Right cardiac atrium (tissue), 5 donors: ENCODE data around the gene RUNX1. TPM values are rescaled to one million over a fixed set of nuclear protein-coding genes. Genes with fewer than 3 reads are reported as not detected.
A peak's percentile ranks its signal among the peaks of the same experiment; 100 is the strongest.

Experiments
- ATAC-seq, 2 donors: fragments of 200-7000 bp; cut with Tn5 transposase; one replicate each; pipeline versions ENCODE4 v1.8.0 to v1.9.1; 2020; ENCODE audit warnings: moderate library complexity in 2 of 2, mild to moderate bottlenecking in 1 of 2
- DNase-seq, 3 donors: peaks; one replicate each; pipeline ENCODE4 v3.0.0-alpha.2; 2020
- H3K27ac ChIP-seq: one replicate; pipeline ENCODE4 v1.5.1; 2013; ENCODE audit warnings: mild to moderate bottlenecking, low read length, control low read depth, moderate library complexity
- H3K27me3 ChIP-seq: one replicate; pipeline ENCODE4 v1.6.1; 2013; ENCODE audit not compliant: control insufficient read depth, insufficient read depth
- H3K4me1 ChIP-seq: one replicate; pipeline ENCODE4 v1.6.1; 2013; ENCODE audit warnings: low read length; ENCODE audit not compliant: control insufficient read depth, insufficient read depth
- H3K4me3 ChIP-seq: one replicate; pipeline ENCODE4 v1.5.1; 2013; ENCODE audit warnings: low read length, control low read depth
- H3K9me3 ChIP-seq: one replicate; pipeline ENCODE4 v1.6.1; 2013; ENCODE audit warnings: low read length; ENCODE audit not compliant: control insufficient read depth
- WGBS: extraction: QIAGEN DNeasy Blood & Tissue Kit; methylation state at CpG from one replicate; pipeline ENCODE4 v1.1.7; 2013; 5-methylcytosine and 5-hydroxymethylcytosine counted together
- intact Hi-C, 4 donors: fragments of 100-400 bp; cut with DNase I; formaldehyde crosslinking; loops; one replicate each; pipeline versions ENCODE4 v1.11.0 to v1.14.0; 2022 to 2023
- polyA plus RNA-seq: library from polyadenylated mRNA; stranded (reverse); fragments of 200-250 nt; gene quantifications from one replicate; pipeline ENCODE4 v1.2.3, GENCODE V29; 2013
- total RNA-seq, 4 donors: library from RNA; stranded (reverse); fragmentation: NEBNext Ultra II Directional; extraction: Animal tissue kit (Norgen Biotek cat#: 25700); gene quantifications; one replicate each; pipeline ENCODE4 v1.2.1, GENCODE V29; 2021
- donor health status: healthy with polysubstance abuse.
- donor health status: DM: no; HTN: yes; CAD: no.
- donor health status: DM: no; HTN: no; CAD: no.
- donor health status: DM: no; HTN: yes; CAD: no; lungs with severe emphysema.
- donor health status: DM: yes; HTN: yes; CAD: no.

Gene RUNX1
- total and polyA plus RNA-seq, 5 donors: 0.81 to 17.6 (median 4.4) TPM

DNA sequence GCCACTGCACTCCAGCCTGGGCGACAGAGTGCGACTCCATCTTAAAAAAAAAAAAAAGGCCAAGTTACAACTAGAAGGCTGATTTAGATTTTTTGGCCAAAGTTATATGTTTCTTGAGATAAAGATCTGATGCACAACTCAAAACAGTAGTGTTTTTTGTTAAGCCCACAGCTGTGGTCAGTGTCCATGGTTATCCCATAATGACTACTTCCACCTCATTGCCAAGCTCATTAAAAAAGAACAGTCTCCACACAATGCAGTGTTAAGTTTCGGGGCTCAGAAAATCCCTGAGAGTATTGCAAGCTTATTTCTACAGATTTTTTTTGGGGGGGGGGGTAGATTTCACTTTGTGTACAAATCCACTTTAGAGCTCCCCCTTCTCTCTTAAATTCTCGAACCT, 120.5 kb downstream of the RUNX1 start:
- H3K27me3 ChIP-seq: no peaks in the 10 kb centered on the region
- WGBS: 81% methylated on average over 4 of the region's 4 CpGs

DNA sequence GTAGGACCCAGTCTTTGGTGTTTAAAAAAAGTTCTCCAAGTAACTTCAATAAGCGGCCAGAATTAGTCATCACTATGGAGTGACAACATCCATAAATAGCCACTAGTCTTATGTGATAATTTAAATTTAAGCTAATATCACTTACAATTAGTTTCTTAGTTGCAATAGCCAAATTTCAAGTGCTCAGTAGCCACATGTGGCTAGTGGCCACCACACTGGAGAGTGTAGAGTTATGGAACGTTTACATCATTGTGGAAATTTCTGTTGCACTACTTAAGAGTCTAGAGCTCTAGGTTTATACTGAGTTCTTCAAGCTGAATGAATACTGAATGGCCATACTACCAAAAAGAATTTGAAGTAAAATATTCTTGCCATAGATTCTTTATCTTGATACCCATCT, 121.1 kb downstream of the RUNX1 start:
- H3K27me3 ChIP-seq: no peaks in the 10 kb centered on the region
- no peak for DNase-seq
- no peaks in the 10 kb centered on the region for H3K4me1 ChIP-seq
- H3K9me3 ChIP-seq: no peaks in the 10 kb centered on the region
- intact Hi-C loops: no loop called here
- WGBS: 77% methylated on average over 2 of the region's 2 CpGs
- no peak for ATAC-seq
- no peak overlapping the region for H3K4me3 ChIP-seq
- no peak overlapping the region for H3K27ac ChIP-seq

More for the DNA sequence above, 120.5 kb downstream of the RUNX1 start:
- intact Hi-C loops: no loop called here
- Histone ChIP-seq H3K27ac (no peak overlapping the region), H3K4me3 (no peak overlapping the region), H3K4me1 (no peaks in the 10 kb centered on the region), H3K9me3 (no peaks in the 10 kb centered on the region)
- no peak for DNase-seq
- no peak for ATAC-seq

DNA sequence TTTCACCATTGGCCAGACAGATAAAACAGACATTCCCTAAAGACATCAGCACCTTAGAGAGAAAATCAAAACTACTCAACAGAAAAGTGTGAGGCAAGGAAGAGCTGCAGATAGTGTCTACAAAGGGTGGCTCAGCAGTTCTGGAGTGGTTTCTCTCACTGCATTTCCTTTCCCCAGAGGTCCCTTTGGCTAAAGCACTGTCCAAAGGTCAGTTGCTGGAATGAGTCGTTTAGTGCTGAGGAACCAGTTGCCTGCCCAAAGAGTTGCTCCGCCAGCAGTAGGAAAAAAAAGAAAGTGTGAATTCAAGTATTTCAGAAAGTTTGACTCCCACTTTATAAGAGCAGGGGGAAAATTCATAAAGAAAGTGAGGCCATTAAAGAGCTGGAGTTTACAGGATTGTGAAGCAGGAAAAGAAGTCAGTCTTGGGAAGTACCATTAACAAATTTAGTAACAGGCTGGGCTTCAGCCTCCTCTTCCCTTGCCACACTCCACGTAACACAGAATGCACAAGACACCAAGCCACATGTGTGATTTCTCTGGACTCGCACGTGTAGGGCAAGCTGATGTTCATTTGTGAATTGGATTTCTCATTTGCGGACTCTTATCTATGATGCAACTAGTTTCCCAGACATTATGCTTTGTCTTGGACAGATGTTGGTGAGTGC, 122.2 kb downstream of the RUNX1 start:
- WGBS: 55% methylated on average over 6 of the region's 6 CpGs

DNA sequence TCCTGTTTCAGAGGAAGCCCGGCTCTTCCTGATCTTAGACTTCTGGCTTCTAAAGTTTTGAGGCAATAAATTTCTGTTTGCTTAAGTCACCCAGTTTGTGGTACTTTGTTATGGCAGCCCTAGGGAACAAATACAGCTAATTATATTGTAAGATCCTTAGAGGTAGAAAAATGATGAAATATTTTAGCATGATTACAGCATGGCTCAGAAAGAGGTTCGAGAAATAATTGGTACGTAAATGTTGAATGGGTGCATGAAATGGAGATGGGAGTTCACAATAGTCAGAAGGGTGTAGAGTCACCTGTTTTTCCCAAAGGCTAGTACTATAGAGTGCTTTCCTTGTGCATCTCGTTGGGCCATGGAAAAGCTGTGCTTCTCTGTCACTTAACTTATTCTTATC, 123.5 kb downstream of the RUNX1 start:
- Histone ChIP-seq H3K27me3 (no peaks in the 10 kb centered on the region), H3K4me1 (no peaks in the 10 kb centered on the region), H3K9me3 (no peaks in the 10 kb centered on the region), H3K4me3 (no peak overlapping the region), H3K27ac (no peak overlapping the region)
- intact Hi-C loops: no loop called here
- ATAC-seq: no peak
- 65% methylated on average over 4 of the region's 4 CpGs for WGBS
- DNase-seq: no peak

More for the DNA sequence above, 122.2 kb downstream of the RUNX1 start:
- no peak overlapping the region for H3K4me3 ChIP-seq
- H3K27ac ChIP-seq: no peak overlapping the region
- no peaks in the 10 kb centered on the region for H3K27me3 ChIP-seq
- H3K9me3 ChIP-seq: no peaks in the 10 kb centered on the region
- no peaks in the 10 kb centered on the region for H3K4me1 ChIP-seq
- DNase-seq (no peak), ATAC-seq (peak; percentile 54 to 59)
- intact Hi-C loops: no loop called here

DNA sequence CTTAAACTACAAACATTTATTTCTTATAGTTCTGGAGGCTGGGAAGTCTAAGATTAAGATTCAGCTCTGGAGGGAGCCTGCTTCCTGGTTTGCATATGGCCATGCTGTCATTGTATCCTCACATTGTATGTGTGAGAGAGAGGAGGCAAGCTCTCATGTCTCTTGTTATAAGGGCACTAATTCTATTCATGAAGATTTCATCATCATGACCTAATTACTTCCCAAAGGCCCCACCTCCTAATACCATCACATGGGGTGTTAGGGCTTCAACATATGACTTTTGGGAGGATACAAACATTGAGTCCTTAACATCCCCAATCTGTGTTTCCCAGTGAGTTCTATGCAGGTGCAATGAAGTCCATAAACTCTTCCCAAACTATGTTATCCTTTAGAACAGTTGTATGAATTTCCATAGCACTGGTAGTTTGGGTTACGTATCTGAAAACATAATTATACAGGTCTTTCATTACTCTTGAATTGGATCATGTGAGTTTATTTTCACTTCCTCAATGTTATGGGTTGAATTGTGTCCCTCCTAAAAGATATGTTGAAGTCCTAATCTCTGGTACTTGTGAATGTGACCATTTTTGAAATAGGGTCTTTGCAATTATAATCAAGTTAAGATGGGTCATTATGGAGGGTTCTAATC, 124.2 kb downstream of the RUNX1 start:
- no peak for ATAC-seq
- no peaks in the 10 kb centered on the region for H3K27me3 ChIP-seq

DNA sequence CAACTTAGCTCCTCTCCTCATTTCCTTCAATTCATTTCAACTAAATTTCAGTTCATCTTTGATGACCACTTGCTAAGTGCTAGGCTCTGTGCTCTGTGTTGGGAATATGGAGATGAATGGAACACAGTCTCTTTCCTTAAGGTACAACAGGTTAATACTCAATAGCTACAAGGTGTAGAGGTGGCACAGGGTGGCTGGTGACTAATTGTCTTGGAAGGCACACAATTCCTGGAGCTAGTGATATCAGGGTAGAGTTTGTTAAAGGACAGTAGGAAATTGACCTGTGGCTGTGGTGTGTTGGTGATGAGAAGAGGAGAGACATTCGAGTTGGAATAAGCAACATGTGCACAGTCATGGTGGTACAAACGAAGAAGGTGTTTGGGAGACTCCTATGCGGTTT, 124.9 kb downstream of the RUNX1 start:
- DNase-seq (no peak), ATAC-seq (no peak)
- no peaks in the 10 kb centered on the region for H3K27me3 ChIP-seq
- 77% methylated on average over 3 of the region's 3 CpGs for WGBS
- H3K27ac ChIP-seq: no peak overlapping the region
- intact Hi-C loops: no loop called here
- no peaks in the 10 kb centered on the region for H3K9me3 ChIP-seq
- H3K4me3 ChIP-seq: no peak overlapping the region
- no peaks in the 10 kb centered on the region for H3K4me1 ChIP-seq

More for the DNA sequence above, 124.2 kb downstream of the RUNX1 start:
- WGBS: 85% methylated on average over 1 of the region's 1 CpG
- Histone ChIP-seq H3K9me3 (no peaks in the 10 kb centered on the region), H3K4me3 (no peak overlapping the region), H3K4me1 (no peaks in the 10 kb centered on the region), H3K27ac (no peak overlapping the region)
- intact Hi-C loops: no loop called here
- DNase-seq: no peak

DNA sequence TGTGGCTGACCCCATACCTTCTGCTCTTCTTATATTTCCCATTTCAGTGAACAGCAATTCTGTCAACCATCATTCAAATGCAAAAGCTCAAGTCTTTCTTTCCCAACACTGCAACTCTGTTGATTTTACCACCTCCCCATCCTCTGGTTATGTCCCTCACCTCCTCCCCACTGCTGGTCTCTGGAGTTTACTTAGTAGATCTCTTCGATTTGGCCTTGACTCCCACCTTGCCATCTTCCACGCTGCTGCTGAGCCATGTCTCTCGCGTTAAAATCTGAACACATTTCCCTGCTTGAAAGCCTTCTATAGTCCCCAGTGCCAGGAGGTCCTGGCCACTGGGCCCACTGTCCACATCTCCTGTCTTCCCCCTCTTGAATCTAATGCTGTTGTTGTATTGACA, 125.5 kb downstream of the RUNX1 start:
- 89% methylated on average over 4 of the region's 4 CpGs for WGBS
- DNase-seq (no peak), ATAC-seq (no peak)
- no peaks in the 10 kb centered on the region for H3K4me1 ChIP-seq
- H3K4me3 ChIP-seq: no peak overlapping the region
- no peaks in the 10 kb centered on the region for H3K9me3 ChIP-seq
- H3K27ac ChIP-seq: no peak overlapping the region
- no peaks in the 10 kb centered on the region for H3K27me3 ChIP-seq
- intact Hi-C loops: no loop called here

DNA sequence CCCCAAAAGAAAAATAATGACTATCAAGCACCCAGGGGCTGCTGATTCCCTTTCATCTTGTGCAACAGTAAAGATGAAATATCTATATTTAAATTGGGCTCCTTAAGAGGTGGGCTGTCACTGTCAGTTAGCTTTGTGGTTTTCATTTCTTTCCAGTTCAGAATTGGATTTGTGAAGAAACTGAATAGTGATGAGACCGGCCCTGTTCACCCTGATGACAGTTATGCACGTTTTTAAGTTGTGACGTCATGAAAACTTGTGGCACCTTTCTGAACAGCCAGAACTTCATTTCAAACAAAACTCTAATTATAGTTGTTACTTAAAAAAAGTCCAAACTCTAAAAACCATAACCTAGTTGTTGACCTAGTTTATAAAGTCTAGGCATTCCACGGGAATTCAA, 125.9 kb downstream of the RUNX1 start:
- intact Hi-C loops: no loop called here
- no peak overlapping the region for H3K4me3 ChIP-seq
- ATAC-seq (no peak), DNase-seq (no peak)
- H3K9me3 ChIP-seq: no peaks in the 10 kb centered on the region
- H3K27ac ChIP-seq: no peak overlapping the region
- no peaks in the 10 kb centered on the region for H3K4me1 ChIP-seq
- WGBS: 81% methylated on average over 4 of the region's 4 CpGs
- no peaks in the 10 kb centered on the region for H3K27me3 ChIP-seq

DNA sequence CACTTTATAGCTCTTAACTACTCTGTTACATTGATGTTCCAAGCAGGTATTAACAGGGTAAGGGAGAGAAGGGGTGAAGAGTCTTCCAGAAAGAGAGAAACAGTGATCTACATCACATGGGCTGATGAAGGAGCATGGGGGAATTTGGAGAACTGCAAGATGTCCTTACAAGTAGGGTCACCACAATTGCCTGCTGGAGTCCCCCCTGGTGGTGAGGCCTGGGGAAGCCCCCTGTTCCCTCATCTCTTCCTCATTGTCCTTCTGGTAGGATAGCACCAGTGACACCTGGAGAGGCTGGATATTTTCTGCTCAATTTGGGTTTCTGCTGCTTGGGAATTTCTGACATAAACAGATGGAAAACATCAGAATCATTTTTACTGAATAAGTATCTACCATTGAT, 126.6 kb downstream of the RUNX1 start:
- Histone ChIP-seq H3K9me3 (no peaks in the 10 kb centered on the region), H3K4me3 (no peak overlapping the region), H3K27me3 (no peaks in the 10 kb centered on the region), H3K4me1 (no peaks in the 10 kb centered on the region), H3K27ac (no peak overlapping the region)
- intact Hi-C loops: no loop called here
- DNase-seq: no peak
- ATAC-seq: no peak

DNA sequence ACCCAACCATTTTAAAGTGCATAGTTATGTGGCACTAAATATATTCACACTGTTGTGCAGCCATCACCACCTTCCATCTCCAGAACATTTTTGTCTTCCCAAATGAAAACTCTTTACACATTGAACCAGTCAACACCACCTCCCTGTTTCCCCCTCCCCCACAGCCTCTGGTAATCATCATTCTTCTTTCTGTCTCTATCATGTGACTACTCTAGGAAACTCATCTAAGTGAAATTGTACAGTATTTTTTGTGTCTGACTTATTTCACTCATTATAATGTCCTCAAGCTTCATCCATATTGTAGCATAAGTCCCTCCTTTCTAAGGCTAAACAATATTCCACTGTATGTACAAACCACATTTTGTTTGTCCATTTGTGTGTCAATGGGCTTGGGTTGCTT, 128.0 kb downstream of the RUNX1 start:
- no peak for ATAC-seq
- intact Hi-C loops: no loop called here
- Histone ChIP-seq H3K27ac (no peak overlapping the region), H3K27me3 (no peaks in the 10 kb centered on the region), H3K9me3 (no peaks in the 10 kb centered on the region), H3K4me1 (no peaks in the 10 kb centered on the region), H3K4me3 (no peak overlapping the region)
- no peak for DNase-seq

DNA sequence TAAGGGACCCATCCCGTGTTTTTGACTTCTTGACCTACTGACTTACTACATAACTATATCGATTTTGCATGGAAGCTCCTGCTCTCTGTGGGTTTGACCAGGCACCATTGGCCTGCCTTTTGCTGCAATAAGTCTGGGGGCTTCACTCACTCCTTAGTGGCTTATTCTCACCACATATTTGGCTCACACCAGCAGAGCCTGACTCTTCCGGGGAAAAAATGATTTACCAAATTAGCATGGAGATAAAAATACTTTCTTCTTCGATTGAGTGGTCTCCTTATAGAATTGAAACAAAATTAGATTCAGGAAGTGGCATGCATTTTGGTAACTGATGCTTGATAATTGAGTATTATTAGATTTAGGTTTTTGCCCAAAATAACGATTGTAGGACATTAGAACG, 129.7 kb downstream of the RUNX1 start:
- Histone ChIP-seq H3K27me3 (no peaks in the 10 kb centered on the region), H3K4me1 (no peaks in the 10 kb centered on the region), H3K9me3 (no peaks in the 10 kb centered on the region), H3K4me3 (no peak overlapping the region), H3K27ac (no peak overlapping the region)
- intact Hi-C loops: no loop called here
- DNase-seq: no peak
- no peak for ATAC-seq
- WGBS: 55% methylated on average over 6 of the region's 6 CpGs

DNA sequence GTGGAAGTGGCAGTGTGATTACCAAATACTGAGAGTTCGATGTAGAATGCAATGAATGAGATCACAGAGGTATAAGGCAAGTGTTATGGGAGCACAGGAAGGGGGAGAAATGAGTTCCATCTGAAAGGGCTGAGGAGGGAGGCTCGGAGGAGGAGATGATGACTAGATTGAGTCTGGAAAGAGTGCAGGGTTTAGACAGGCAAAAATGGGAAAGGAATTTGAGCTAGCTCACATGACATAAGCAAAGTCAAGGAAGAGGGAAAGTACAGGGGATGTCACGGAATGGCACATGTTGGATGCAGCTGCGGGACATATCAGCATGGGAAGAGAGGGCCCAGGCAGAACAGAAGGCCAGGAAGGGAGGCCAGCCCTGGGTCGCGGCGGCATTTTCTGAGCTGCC, 132.7 kb downstream of the RUNX1 start:
- H3K27me3 ChIP-seq: no peaks in the 10 kb centered on the region
- H3K27ac ChIP-seq: no peak overlapping the region
- no peak for DNase-seq
- H3K4me3 ChIP-seq: no peak overlapping the region
- H3K9me3 ChIP-seq: no peaks in the 10 kb centered on the region
- intact Hi-C loops: no loop called here
- 65% methylated on average over 7 of the region's 7 CpGs for WGBS
- no peak for ATAC-seq
- no peaks in the 10 kb centered on the region for H3K4me1 ChIP-seq
